Vagina (tissue), 2 donors: ENCODE results near the gene IFNG-AS1. TPM values are rescaled to one million over a fixed set of nuclear protein-coding genes. Genes with fewer than 3 reads are reported as not detected.

Experiments
- DNase-seq, 2 donors: peaks; one replicate each; pipeline ENCODE4 v3.0.0-alpha.2; 2017; ENCODE audit errors: extremely low spot score in 2 of 2
- H3K27ac ChIP-seq: fragments of 200-600 bp; sonication (generic); one replicate; pipeline ENCODE4 v1.5.1; 2019
- H3K27me3 ChIP-seq: fragments of 200-600 bp; sonication (generic); one replicate; pipeline ENCODE4 v1.5.1; 2019
- H3K36me3 ChIP-seq, 2 donors: fragments of 200-600 bp; sonication (generic); one replicate each; pipeline ENCODE4 v1.5.1; 2017 to 2019
- H3K4me1 ChIP-seq: fragments of 200-600 bp; sonication (generic); one replicate; pipeline ENCODE4 v1.5.1; 2019
- H3K4me3 ChIP-seq, 2 donors: fragments of 200-600 bp; sonication (generic); 1 replicate in 1 of 2; 2 replicates in 1 of 2; pipeline ENCODE4 v1.5.1; 2016 to 2019
- H3K9me3 ChIP-seq: fragments of 200-600 bp; sonication (generic); one replicate; pipeline ENCODE4 v1.5.1; 2019
- CTCF ChIP-seq, 3 experiments: fragments of 450-650 bp in 2 of 3; fragments of 200-600 bp in 1 of 3; sonication (generic) in 1 of 3; IDR thresholded peaks; one replicate each; pipeline ENCODE4 v1.5.1; 2017 to 2019; ENCODE audit warnings: antibody characterized with exemption in 3 of 3, mild to moderate bottlenecking in 2 of 3, moderate library complexity in 2 of 3
- POLR2A ChIP-seq, 2 donors: fragments of 450-650 bp; IDR thresholded peaks; one replicate each; pipeline ENCODE4 v1.6.1; 2017; ENCODE audit warnings: antibody characterized with exemption in 2 of 2, mild to moderate bottlenecking in 2 of 2, moderate library complexity in 2 of 2
- POLR2AphosphoS5 ChIP-seq, 2 donors: sonication (generic); formaldehyde crosslinking; IDR thresholded peaks; one replicate each; pipeline ENCODE4 v1.9.0; 2017; ENCODE audit warnings: antibody characterized with exemption in 2 of 2, mild to moderate bottlenecking in 2 of 2, low read depth in 1 of 2; ENCODE audit not compliant: insufficient read depth in 1 of 2
- intact Hi-C: fragments of 100-400 bp; cut with DNase I; formaldehyde crosslinking; loops from one replicate; pipeline ENCODE4 v1.15.1; 2023
- total RNA-seq: library from RNA; depleted of rRNA; stranded (reverse); fragments of >200 nt; gene quantifications from one replicate; pipeline ENCODE4 v1.2.3, GENCODE V29; 2016

Gene IFNG-AS1
- total RNA-seq, 1 donor from 2014 or later = not detected

GRCh38 chr12:68048648-68049297 is 59.5 kb downstream of the IFNG-AS1 start:
- intact Hi-C loops = no loop called here
- H3K4me1 ChIP-seq = no peaks in the 10 kb centered on the region
- no peak overlapping the region for H3K4me3 ChIP-seq
- no peak overlapping the region for H3K27ac ChIP-seq
- no peaks in the 10 kb centered on the region for H3K36me3 ChIP-seq
- no peaks in the 10 kb centered on the region for H3K9me3 ChIP-seq
- DNase-seq = no peak
- no peaks in the 10 kb centered on the region for H3K27me3 ChIP-seq
- TF ChIP-seq POLR2A (IDR thresholded peaks at IDR 0.05) = no peak
- TF ChIP-seq CTCF (IDR thresholded peaks at IDR 0.05) = no peak
- no peak for TF ChIP-seq POLR2AphosphoS5 (IDR thresholded peaks at IDR 0.05; ENCODE audit: insufficient read depth in 1 of 2, low read depth in 1 of 2)

DNA sequence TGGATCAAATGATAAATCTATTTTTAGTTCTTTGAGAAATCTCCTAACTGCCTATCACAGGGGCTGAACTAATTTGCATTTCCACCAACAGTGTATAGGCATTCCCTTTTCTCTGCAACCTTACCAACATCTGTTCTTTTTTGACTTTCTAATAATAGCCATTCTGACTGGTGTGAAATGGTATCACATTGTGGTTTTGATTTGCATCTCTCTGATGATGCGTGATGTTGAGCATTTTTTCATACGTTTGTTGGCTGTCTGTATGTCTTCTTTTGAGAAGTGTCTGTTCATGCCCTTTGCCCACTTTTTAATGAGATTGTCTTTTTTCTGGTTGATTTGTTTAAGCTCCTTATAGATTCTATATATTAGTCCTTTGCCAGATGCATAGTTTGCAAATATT is 67.1 kb downstream of the IFNG-AS1 start:
- Histone ChIP-seq H3K4me3 (no peak overlapping the region), H3K27ac (no peak overlapping the region), H3K4me1 (no peaks in the 10 kb centered on the region), H3K36me3 (no peaks in the 10 kb centered on the region), H3K27me3 (no peaks in the 10 kb centered on the region), H3K9me3 (no peaks in the 10 kb centered on the region)
- TF ChIP-seq POLR2A (IDR thresholded peaks at IDR 0.05) = no peak
- TF ChIP-seq CTCF (IDR thresholded peaks at IDR 0.05) = no peak
- TF ChIP-seq POLR2AphosphoS5 (IDR thresholded peaks at IDR 0.05; ENCODE audit: insufficient read depth in 1 of 2, low read depth in 1 of 2) = no peak
- intact Hi-C loops = no loop called here
- DNase-seq = no peak

DNA sequence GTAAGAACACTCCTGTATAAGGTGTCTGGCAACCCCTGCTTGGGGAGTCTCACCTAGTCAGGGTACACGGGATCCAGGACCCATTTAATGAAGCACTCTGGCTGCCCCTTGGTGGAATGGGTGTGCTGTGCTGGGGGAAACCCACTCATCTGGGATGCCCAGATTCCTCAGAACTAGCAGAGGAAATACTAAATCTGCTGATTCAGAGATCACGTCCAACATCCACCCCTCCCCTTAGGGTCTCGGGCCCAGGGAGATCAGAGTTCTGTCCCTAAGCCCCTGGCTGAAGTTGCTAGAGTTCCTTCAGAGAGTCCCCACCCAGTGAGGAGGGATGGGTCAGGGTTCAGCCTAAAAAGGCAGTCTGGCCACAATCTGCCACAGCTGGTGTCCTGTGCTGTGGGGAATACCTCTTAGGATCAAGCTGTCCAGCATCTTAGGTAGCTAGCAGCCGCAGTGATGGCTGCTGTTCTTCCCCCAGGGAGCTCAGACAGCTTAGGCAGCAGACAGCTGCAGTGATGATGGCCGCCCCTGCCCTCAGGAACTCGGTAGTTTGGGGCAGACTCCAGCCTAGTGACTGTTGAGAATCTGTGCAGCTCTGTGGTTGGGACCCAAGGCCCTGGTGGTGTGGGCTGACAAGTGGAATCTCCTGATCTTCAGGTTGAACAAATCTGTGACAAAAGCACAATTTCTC is 74.8 kb downstream of the IFNG-AS1 start:
- no peak for DNase-seq
- TF ChIP-seq POLR2AphosphoS5 (IDR thresholded peaks at IDR 0.05; ENCODE audit: insufficient read depth in 1 of 2, low read depth in 1 of 2) (no peak), CTCF (IDR thresholded peaks at IDR 0.05) (no peak), POLR2A (IDR thresholded peaks at IDR 0.05) (no peak)
- Histone ChIP-seq H3K27ac (no peak overlapping the region), H3K36me3 (no peaks in the 10 kb centered on the region), H3K4me1 (no peaks in the 10 kb centered on the region), H3K9me3 (no peaks in the 10 kb centered on the region), H3K4me3 (no peak overlapping the region), H3K27me3 (no peaks in the 10 kb centered on the region)
- intact Hi-C loops = no loop called here

- H3K27me3 ChIP-seq = no peaks in the 10 kb centered on the region
- TF ChIP-seq CTCF (IDR thresholded peaks at IDR 0.05) (no peak), POLR2A (IDR thresholded peaks at IDR 0.05) (no peak), POLR2AphosphoS5 (IDR thresholded peaks at IDR 0.05; ENCODE audit: insufficient read depth in 1 of 2, low read depth in 1 of 2) (no peak)
- H3K4me1 ChIP-seq = no peaks in the 10 kb centered on the region
- intact Hi-C loops = no loop called here
- H3K4me3 ChIP-seq = no peak overlapping the region
- H3K9me3 ChIP-seq = no peaks in the 10 kb centered on the region
- no peaks in the 10 kb centered on the region for H3K36me3 ChIP-seq
- no peak overlapping the region for H3K27ac ChIP-seq
- DNase-seq = no peak
These were observed 75.9 kb downstream of the IFNG-AS1 start for GRCh38 chr12:68065163-68065562.

- Histone ChIP-seq H3K4me3 (no peak overlapping the region), H3K27ac (no peak overlapping the region), H3K27me3 (no peaks in the 10 kb centered on the region), H3K4me1 (no peaks in the 10 kb centered on the region), H3K36me3 (no peaks in the 10 kb centered on the region), H3K9me3 (no peaks in the 10 kb centered on the region)
- no peak for DNase-seq
- no peak for TF ChIP-seq POLR2AphosphoS5 (IDR thresholded peaks at IDR 0.05; ENCODE audit: insufficient read depth in 1 of 2, low read depth in 1 of 2)
- no peak for TF ChIP-seq CTCF (IDR thresholded peaks at IDR 0.05)
- intact Hi-C loops = no loop called here
These were observed 76.4 kb downstream of the IFNG-AS1 start for GRCh38 chr12:68065687-68066086.
